Neuronal stem cell (in vitro differentiated cells): ENCODE results near the gene FAF1.

Experiments used
- DNase-seq: peaks from one replicate; pipeline ENCODE4 v3.0.0-alpha.2; 2013; ENCODE audit warnings: low spot score
- H2AFZ ChIP-seq: one replicate; pipeline ENCODE4 v1.6.1; 2013; ENCODE audit warnings: mild to moderate bottlenecking, low read length, inconsistent platforms
- H2AK5ac ChIP-seq: 2 replicates; pipeline ENCODE4 v1.6.1; 2013; ENCODE audit warnings: low read depth, mild to moderate bottlenecking, inconsistent platforms, low read length, moderate library complexity, mixed read lengths
- H2BK120ac ChIP-seq: 2 replicates; pipeline ENCODE4 v1.6.1; 2013; ENCODE audit warnings: low read depth, mild to moderate bottlenecking, inconsistent platforms, low read length, moderate library complexity, mixed read lengths
- H2BK12ac ChIP-seq: one replicate; pipeline ENCODE4 v1.6.1; 2013; ENCODE audit warnings: low read length, inconsistent platforms
- H2BK15ac ChIP-seq: 2 replicates; pipeline ENCODE4 v1.6.1; 2013; ENCODE audit warnings: mild to moderate bottlenecking, low read length, inconsistent platforms, mixed read lengths
- H2BK5ac ChIP-seq: one replicate; pipeline ENCODE4 v1.6.1; 2013; ENCODE audit warnings: inconsistent platforms, mild to moderate bottlenecking, low read length, moderate library complexity
- H3K14ac ChIP-seq: one replicate; pipeline ENCODE4 v1.6.1; 2013; ENCODE audit warnings: low read length, inconsistent platforms
- H3K18ac ChIP-seq: 2 replicates; pipeline ENCODE4 v1.6.1; 2013; ENCODE audit warnings: low read length, inconsistent platforms
- H3K23ac ChIP-seq: 2 replicates; pipeline ENCODE4 v1.6.1; 2013; ENCODE audit warnings: low read depth, mild to moderate bottlenecking, mixed read lengths, low read length, inconsistent platforms; ENCODE audit not compliant: poor library complexity
- H3K27ac ChIP-seq: replicated peaks from 3 replicates; pipeline ENCODE4 v1.5.1; 2013; ENCODE audit warnings: low read length, inconsistent platforms
- H3K27me3 ChIP-seq, 3 experiments: 2 replicates each; pipeline ENCODE4 v1.6.1; 2013; ENCODE audit warnings: low read length in 3 of 3, mild to moderate bottlenecking in 2 of 3, inconsistent platforms in 1 of 3, low read depth in 1 of 3, mixed read lengths in 1 of 3, moderate library complexity in 1 of 3; ENCODE audit not compliant: control insufficient read depth in 3 of 3, insufficient read depth in 3 of 3
- H3K36me3 ChIP-seq, 2 donors: replicated peaks in 1 of 2; 2 replicates each; pipeline ENCODE4 v1.6.1; 2013; ENCODE audit warnings: low read length in 2 of 2; ENCODE audit not compliant: control insufficient read depth in 2 of 2, insufficient read depth in 2 of 2
- H3K4ac ChIP-seq: 2 replicates; pipeline ENCODE4 v1.6.1; 2013; ENCODE audit warnings: inconsistent platforms, mild to moderate bottlenecking, low read length, moderate library complexity
- H3K4me1 ChIP-seq, 2 donors: 1 replicate in 1 of 2; 2 replicates in 1 of 2; pipeline ENCODE4 v1.6.1; 2013; ENCODE audit warnings: low read length in 2 of 2, low read depth in 1 of 2; ENCODE audit not compliant: control insufficient read depth in 2 of 2, insufficient read depth in 1 of 2
- H3K4me2 ChIP-seq: one replicate; pipeline ENCODE4 v1.6.1; 2013; ENCODE audit warnings: mild to moderate bottlenecking, low read length, inconsistent platforms; ENCODE audit not compliant: insufficient read depth, poor library complexity, severe bottlenecking
- H3K4me3 ChIP-seq, 2 donors: 2 replicates each; pipeline ENCODE4 v1.5.1; 2013; ENCODE audit warnings: low read length in 2 of 2, mild to moderate bottlenecking in 2 of 2, inconsistent platforms in 1 of 2, moderate library complexity in 1 of 2
- H3K79me1 ChIP-seq: one replicate; pipeline ENCODE4 v1.6.1; 2013; ENCODE audit warnings: low read depth, mild to moderate bottlenecking, inconsistent platforms, low read length, moderate library complexity
- H3K9ac ChIP-seq: one replicate; pipeline ENCODE4 v1.6.1; 2013; ENCODE audit warnings: mild to moderate bottlenecking, low read depth, low read length, inconsistent platforms; ENCODE audit not compliant: poor library complexity
- H3K9me3 ChIP-seq, 2 donors: replicated peaks in 1 of 2; 2 replicates each; pipeline versions ENCODE3 to v1.6.1; 2013; ENCODE audit warnings: low read length in 2 of 2, mild to moderate bottlenecking in 2 of 2, inconsistent platforms in 1 of 2, low read depth in 1 of 2, mixed read lengths in 1 of 2, moderate library complexity in 1 of 2; ENCODE audit not compliant: control insufficient read depth in 2 of 2, insufficient read depth in 1 of 2
- H4K8ac ChIP-seq: one replicate; pipeline ENCODE4 v1.6.1; 2013; ENCODE audit warnings: low read depth, mild to moderate bottlenecking, inconsistent platforms, low read length, moderate library complexity
- H4K91ac ChIP-seq: one replicate; pipeline ENCODE4 v1.6.1; 2013; ENCODE audit warnings: low read length, low read depth, mild to moderate bottlenecking, inconsistent platforms; ENCODE audit not compliant: poor library complexity
- WGBS, 2 donors: extraction: QIAGEN DNeasy Blood & Tissue Kit; methylation state at CpG; one replicate each; pipeline ENCODE4 v1.1.7; 2013; ENCODE audit warnings: missing lambda C conversion rate in 2 of 2, mixed read lengths in 1 of 2; ENCODE audit not compliant: insufficient read length in 2 of 2, insufficient replicate concordance in 1 of 2; ENCODE audit errors: extremely low coverage in 2 of 2; 5-methylcytosine and 5-hydroxymethylcytosine counted together

Gene FAF1

DNA sequence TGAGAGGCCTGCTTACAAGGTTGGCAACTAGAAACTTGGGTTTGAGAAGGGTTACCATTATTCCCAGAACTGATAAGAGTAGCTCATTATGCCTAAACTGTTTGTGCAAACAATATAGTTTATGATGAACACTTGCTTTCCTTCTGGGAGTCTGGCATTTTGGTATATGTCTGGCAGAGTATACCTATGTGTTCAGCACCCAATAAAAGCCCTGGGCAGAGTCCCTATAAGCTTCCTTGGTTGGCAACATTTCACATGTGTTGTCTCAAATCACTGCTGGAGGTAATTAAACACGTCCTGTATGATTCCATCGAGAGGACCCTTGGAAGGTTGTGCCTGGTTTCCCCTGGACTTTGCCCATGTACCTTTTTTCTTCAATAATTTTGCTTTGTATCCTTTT is 497.1 kb downstream of the FAF1 start:
- H2BK15ac ChIP-seq: no peak overlapping the region
- no peak overlapping the region for H2AFZ ChIP-seq
- H3K4me2 ChIP-seq: no peak overlapping the region
- no CpG with 5 or more reads among the region's 2 CpGs for WGBS, 2 donors
- no peak overlapping the region for H3K9ac ChIP-seq
- H3K4ac ChIP-seq: no peak overlapping the region
- no peak overlapping the region for H4K8ac ChIP-seq
- H3K27me3 ChIP-seq: no peaks in the 10 kb centered on the region
- H2BK120ac ChIP-seq: no peak overlapping the region
- no peak for DNase-seq
- H3K9me3 ChIP-seq: no peaks in the 10 kb centered on the region
- H2BK12ac ChIP-seq: no peak overlapping the region
- no peak overlapping the region for H3K27ac ChIP-seq
- H3K14ac ChIP-seq: no peak overlapping the region
- no peak overlapping the region for H3K23ac ChIP-seq
- H3K18ac ChIP-seq: no peak overlapping the region
- H3K36me3 ChIP-seq: peaks cover 0 to 8% of the 10 kb centered on the region in 2 donors
- no peak overlapping the region for H2AK5ac ChIP-seq
- no peaks in the 10 kb centered on the region for H3K4me1 ChIP-seq
- H3K79me1 ChIP-seq: no peaks in the 10 kb centered on the region
- H3K4me3 ChIP-seq: no peak overlapping the region
- no peak overlapping the region for H4K91ac ChIP-seq
- no peak overlapping the region for H2BK5ac ChIP-seq

- H3K14ac ChIP-seq: no peak overlapping the region
- no CpG with 5 or more reads among the region's 5 CpGs for WGBS, 2 donors
- DNase-seq: no peak
- H4K91ac ChIP-seq: no peak overlapping the region
- no peaks in the 10 kb centered on the region for H3K4me1 ChIP-seq
- H2BK15ac ChIP-seq: no peak overlapping the region
- H3K18ac ChIP-seq: no peak overlapping the region
- H3K9me3 ChIP-seq: no peaks in the 10 kb centered on the region
- no peaks in the 10 kb centered on the region for H3K27me3 ChIP-seq
- H2BK5ac ChIP-seq: no peak overlapping the region
- peaks cover 0 to 8% of the 10 kb centered on the region in 2 donors for H3K36me3 ChIP-seq
- H3K4me2 ChIP-seq: no peak overlapping the region
- no peaks in the 10 kb centered on the region for H3K79me1 ChIP-seq
- no peak overlapping the region for H2AFZ ChIP-seq
- no peak overlapping the region for H2BK12ac ChIP-seq
- H3K4ac ChIP-seq: no peak overlapping the region
- no peak overlapping the region for H3K4me3 ChIP-seq
- no peak overlapping the region for H3K23ac ChIP-seq
- H3K9ac ChIP-seq: no peak overlapping the region
- H3K27ac ChIP-seq: no peak overlapping the region
- H2AK5ac ChIP-seq: no peak overlapping the region
- no peak overlapping the region for H2BK120ac ChIP-seq
- H4K8ac ChIP-seq: no peak overlapping the region
These were observed 501.6 kb downstream of the FAF1 start for GRCh38 chr1:50458507-50458906.

DNA sequence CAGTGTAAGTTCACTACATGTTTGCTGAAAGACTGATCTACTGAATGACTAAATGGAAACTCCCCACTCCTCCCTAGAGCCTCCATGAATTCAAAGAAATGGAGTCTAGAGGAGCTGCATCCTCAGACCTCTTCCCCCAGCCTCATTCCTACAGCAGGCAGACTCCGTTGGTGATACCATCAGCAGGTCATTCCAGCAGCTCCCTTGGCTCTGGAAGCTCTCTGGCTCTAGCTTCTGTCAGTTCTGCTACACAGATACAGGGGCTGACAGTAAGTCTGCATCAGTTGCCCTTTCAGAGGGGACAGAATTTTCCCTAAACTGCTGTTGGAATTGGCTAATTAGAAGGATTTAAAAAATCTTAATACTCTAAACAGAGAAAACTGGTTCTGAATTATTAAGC is 505.2 kb downstream of the FAF1 start:
- H3K23ac ChIP-seq: no peak overlapping the region
- no peaks in the 10 kb centered on the region for H3K27me3 ChIP-seq
- WGBS, 2 donors: no CpG with 5 or more reads among the region's 1 CpG
- no peak overlapping the region for H4K8ac ChIP-seq
- no peak overlapping the region for H3K14ac ChIP-seq
- H3K4ac ChIP-seq: no peak overlapping the region
- no peak overlapping the region for H2AFZ ChIP-seq
- no peaks in the 10 kb centered on the region for H3K9me3 ChIP-seq
- H2BK120ac ChIP-seq: no peak overlapping the region
- no peaks in the 10 kb centered on the region for H3K79me1 ChIP-seq
- H2BK5ac ChIP-seq: no peak overlapping the region
- H3K36me3 ChIP-seq: no peaks in the 10 kb centered on the region
- no peak for DNase-seq
- no peak overlapping the region for H3K18ac ChIP-seq
- H2BK15ac ChIP-seq: no peak overlapping the region
- peaks cover 0 to 4% of the 10 kb centered on the region in 2 donors for H3K4me1 ChIP-seq
- H3K4me2 ChIP-seq: no peak overlapping the region
- no peak overlapping the region for H3K9ac ChIP-seq
- no peak overlapping the region for H3K4me3 ChIP-seq
- H2BK12ac ChIP-seq: no peak overlapping the region
- H4K91ac ChIP-seq: no peak overlapping the region
- no peak overlapping the region for H3K27ac ChIP-seq
- no peak overlapping the region for H2AK5ac ChIP-seq

- no peaks in the 10 kb centered on the region for H3K27me3 ChIP-seq
- H2BK15ac ChIP-seq: no peak overlapping the region
- H2BK5ac ChIP-seq: no peak overlapping the region
- H3K27ac ChIP-seq: no peak overlapping the region
- H2AK5ac ChIP-seq: no peak overlapping the region
- H4K91ac ChIP-seq: no peak overlapping the region
- H3K4ac ChIP-seq: no peak overlapping the region
- H3K18ac ChIP-seq: no peak overlapping the region
- no peaks in the 10 kb centered on the region for H3K79me1 ChIP-seq
- no peak overlapping the region for H3K4me3 ChIP-seq
- no peak overlapping the region for H2BK120ac ChIP-seq
- no peak overlapping the region for H3K23ac ChIP-seq
- H3K14ac ChIP-seq: no peak overlapping the region
- no peaks in the 10 kb centered on the region for H3K9me3 ChIP-seq
- no peak overlapping the region for H3K9ac ChIP-seq
- WGBS, 2 donors: no CpG with 5 or more reads among the region's 7 CpGs
- no peak overlapping the region for H2BK12ac ChIP-seq
- H3K4me1 ChIP-seq: peaks cover 0 to 4% of the 10 kb centered on the region in 2 donors
- DNase-seq: no peak
- H3K36me3 ChIP-seq: no peaks in the 10 kb centered on the region
- no peak overlapping the region for H2AFZ ChIP-seq
- no peak overlapping the region for H4K8ac ChIP-seq
- no peak overlapping the region for H3K4me2 ChIP-seq
These were observed 506.8 kb downstream of the FAF1 start for GRCh38 chr1:50453266-50453665.
